Mucosa of descending colon (tissue), 3 donors: ENCODE results near the gene CEP68. TPM values are rescaled to one million over a fixed set of nuclear protein-coding genes. Genes with fewer than 3 reads are reported as not detected.
A peak's percentile ranks its signal among the peaks of the same experiment; 100 is the strongest.

ENCODE experiments used
- ATAC-seq: fragments of 200-7000 bp; cut with Tn5 transposase; one replicate; pipeline ENCODE4 v1.9.1; 2020; ENCODE audit warnings: mild to moderate bottlenecking, moderate library complexity
- DNase-seq, 3 donors: peaks; one replicate each; pipeline ENCODE4 v3.0.0-alpha.2; 2020
- H3K36me3 ChIP-seq: fragments of 200-600 bp; one replicate; pipeline ENCODE4 v1.8.0; 2021; ENCODE audit warnings: low read depth, mild to moderate bottlenecking
- H3K4me1 ChIP-seq: fragments of 200-600 bp; one replicate; pipeline ENCODE4 v1.8.0; 2021; ENCODE audit warnings: low read depth, mild to moderate bottlenecking
- H3K4me3 ChIP-seq: fragments of 200-600 bp; one replicate; pipeline ENCODE4 v1.8.0; 2021; ENCODE audit warnings: mild to moderate bottlenecking
- H3K9me3 ChIP-seq: fragments of 200-600 bp; one replicate; pipeline ENCODE4 v1.8.0; 2021; ENCODE audit warnings: mild to moderate bottlenecking
- CTCF ChIP-seq: fragments of 200-600 bp; IDR thresholded peaks from one replicate; pipeline ENCODE4 v1.8.0; 2022; ENCODE audit warnings: antibody characterized with exemption, mild to moderate bottlenecking
- intact Hi-C, 2 donors: fragments of 100-400 bp; cut with DNase I in 1 of 2; cut with micrococcal nuclease in 1 of 2; formaldehyde crosslinking; loops; one replicate each; pipeline versions ENCODE4 v1.11.0 to v1.11.1; 2022; cut with DNase I, micrococcal nuclease
- total RNA-seq, 3 donors: library from RNA; stranded (reverse); fragmentation: NEBNext Ultra II Directional in 2 of 3; extraction: Animal tissue kit (Norgen Biotek cat#: 25700) in 2 of 3; gene quantifications; one replicate each; pipeline versions ENCODE4 v1.2.1 to v1.2.4, GENCODE V29; 2021 to 2023
- donor health status: DM: no; HTN: no; CAD: no; lungs with moderate emphysema.
- donor health status: DM: no; HTN: no; CAD: no.
- donor health status: DM: no; HTN: yes; CAD: no.

The CEP68 gene
- total RNA-seq, 3 donors from 2014 or later, result 8.9 to 30.9 (median 13.2) TPM

GRCh38 chr2:65075176-65075575, 19.0 kb downstream of the CEP68 start:
- H3K36me3 ChIP-seq, result no peaks in the 10 kb centered on the region
- intact Hi-C loops, result loop anchor here in 1 of 2 donors (10.0 kb wide), 1 partner anchor 110 kb away; no protein-coding TSS in a partner anchor

GRCh38 chr2:65075605-65076344, 19.6 kb downstream of the CEP68 start:
- intact Hi-C loops, result loop anchor here in 1 of 2 donors (10.0 kb wide), 1 partner anchor 109 kb away; no protein-coding TSS in a partner anchor
- DNase-seq (peak; percentile 71 to 82 (median 77)), ATAC-seq (peak; percentile 93)
- Histone ChIP-seq H3K4me1 (peaks cover 21% of the 10 kb centered on the region), H3K36me3 (no peaks in the 10 kb centered on the region), H3K4me3 (no peak overlapping the region), H3K9me3 (no peaks in the 10 kb centered on the region)
- TF ChIP-seq CTCF, result no peak

More at GRCh38 chr2:65075176-65075575, 19.0 kb downstream of the CEP68 start:
- H3K4me3 ChIP-seq, result no peak overlapping the region
- no peaks in the 10 kb centered on the region for H3K9me3 ChIP-seq
- ATAC-seq, result no peak
- H3K4me1 ChIP-seq, result peaks cover 27% of the 10 kb centered on the region
- DNase-seq, result no peak
- no peak for TF ChIP-seq CTCF

GRCh38 chr2:65076345-65076710, 20.1 kb downstream of the CEP68 start:
- no peak overlapping the region for H3K4me3 ChIP-seq
- no peaks in the 10 kb centered on the region for H3K36me3 ChIP-seq
- peaks cover 20% of the 10 kb centered on the region for H3K4me1 ChIP-seq
- no peaks in the 10 kb centered on the region for H3K9me3 ChIP-seq
- no peak for TF ChIP-seq CTCF
- intact Hi-C loops, result loop anchor here in 1 of 2 donors (10.0 kb wide), 1 partner anchor 108 kb away; no protein-coding TSS in a partner anchor
- peak; percentile 19 for ATAC-seq
- DNase-seq, result no peak

GRCh38 chr2:65077898-65078297, 21.7 kb downstream of the CEP68 start:
- no peak for TF ChIP-seq CTCF
- Histone ChIP-seq H3K9me3 (no peaks in the 10 kb centered on the region), H3K36me3 (peaks cover 3% of the 10 kb centered on the region), H3K4me3 (no peak overlapping the region), H3K4me1 (peaks cover 20% of the 10 kb centered on the region)
- intact Hi-C loops, result loop anchor here in 1 of 2 donors (10.0 kb wide), 1 partner anchor 107 kb away; no protein-coding TSS in a partner anchor
- ATAC-seq (no peak), DNase-seq (no peak)

- no peak for TF ChIP-seq CTCF
- no peaks in the 10 kb centered on the region for H3K9me3 ChIP-seq
- no peak for ATAC-seq
- H3K4me3 ChIP-seq, result no peak overlapping the region
- intact Hi-C loops, result loop anchor here in 1 of 2 donors (10.0 kb wide), 1 partner anchor 106 kb away; no protein-coding TSS in a partner anchor
- no peak for DNase-seq
- peaks cover 20% of the 10 kb centered on the region for H3K4me1 ChIP-seq
- peaks cover 7% of the 10 kb centered on the region for H3K36me3 ChIP-seq
Observed at GRCh38 chr2:65079017-65079416, 22.8 kb downstream of the CEP68 start.
